Measurements from ENCODE around the gene SYCP3.
"Not testable (repeated sequence)": the region's sequence is repeated elsewhere in the genome, so short reads cannot be mapped to it uniquely, and the experiment has no call there.

SYCP3 gene

GRCh38 chr12:101759396-101760047, 20.3 kb upstream of the SYCP3 start:
- DNase-seq, result peak; percentile 48

- no peak for DNase-seq
Observed at GRCh38 chr12:101750152-101750551, 10.9 kb upstream of the SYCP3 start.

- no peak for DNase-seq
Observed at GRCh38 chr12:101749657-101750056, 10.4 kb upstream of the SYCP3 start.

GRCh38 chr12:101748907-101749306, 9.6 kb upstream of the SYCP3 start:
- DNase-seq, result no peak

- DNase-seq, result peak; percentile 39
Observed at GRCh38 chr12:101747697-101748096, 8.4 kb upstream of the SYCP3 start.

- DNase-seq, result no peak
Observed at GRCh38 chr12:101746661-101747060, 7.4 kb upstream of the SYCP3 start.

- DNase-seq, result no peak
Observed at GRCh38 chr12:101746196-101746595, 6.9 kb upstream of the SYCP3 start.

GRCh38 chr12:101745481-101745880, 6.2 kb upstream of the SYCP3 start:
- DNase-seq, result no peak

- DNase-seq, result no peak
Observed at GRCh38 chr12:101743724-101744472, 4.6 kb upstream of the SYCP3 start.

GRCh38 chr12:101743242-101743641, 4.0 kb upstream of the SYCP3 start:
- no peak for DNase-seq

GRCh38 chr12:101740980-101741379, 1.7 kb upstream of the SYCP3 start:
- no peak for DNase-seq

GRCh38 chr12:101740566-101740965, 1.3 kb upstream of the SYCP3 start:
- DNase-seq, result no peak

- no peak for DNase-seq
Observed at GRCh38 chr12:101737476-101737875, 1.8 kb downstream of the SYCP3 start.

- DNase-seq, result not testable (repeated sequence)
Observed at GRCh38 chr12:101734482-101734881, 4.8 kb downstream of the SYCP3 start.

GRCh38 chr12:101733166-101733565, 6.1 kb downstream of the SYCP3 start:
- DNase-seq, result no peak

- no peak for DNase-seq
Observed at GRCh38 chr12:101732318-101732717, 6.9 kb downstream of the SYCP3 start.

- no peak for DNase-seq
Observed at GRCh38 chr12:101729842-101730241, 9.4 kb downstream of the SYCP3 start.

- no peak for DNase-seq
Observed at GRCh38 chr12:101727098-101727497, 12.2 kb downstream of the SYCP3 start.

- DNase-seq, result no peak
Observed at GRCh38 chr12:101722392-101722791, 16.9 kb downstream of the SYCP3 start.

- no peak for DNase-seq
Observed at GRCh38 chr12:101720118-101720517, 19.1 kb downstream of the SYCP3 start.

- no peak for DNase-seq
Observed at GRCh38 chr12:101719566-101719965, 19.7 kb downstream of the SYCP3 start.

GRCh38 chr12:101714877-101715444, 24.3 kb downstream of the SYCP3 start:
- peak; percentile 47 for DNase-seq

- no peak for DNase-seq
Observed at GRCh38 chr12:101713930-101714329, 25.3 kb downstream of the SYCP3 start.

- DNase-seq, result no peak
Observed at GRCh38 chr12:101713059-101713682, 26.1 kb downstream of the SYCP3 start.

All from suppressor macrophage treated with lipopolysaccharide for 4 hours (primary cell).